ENCODE results near the gene DOHH. TPM values are rescaled to one million over a fixed set of nuclear protein-coding genes. Genes with fewer than 3 reads are reported as not detected.

DOHH gene
- total RNA-seq, 2 donors from 2014 or later: 26.1 to 26.9 TPM

- H3K9me3 ChIP-seq: no peaks in the 10 kb centered on the region
- 72% methylated on average over 17 of the region's 18 CpGs for WGBS
- DNase-seq (ENCODE audit: low spot score): no peak
- TF ChIP-seq POLR2A (IDR thresholded peaks at IDR 0.05): no peak
- TF ChIP-seq POLR2AphosphoS5 (IDR thresholded peaks at IDR 0.05): no peak
- TF ChIP-seq CTCF (IDR thresholded peaks at IDR 0.05): no peak
- H3K27ac ChIP-seq: peak overlapping the region; percentile 74 to 79
- H3K36me3 ChIP-seq: peaks cover 21 to 26% of the 10 kb centered on the region in 2 donors
- H3K4me3 ChIP-seq: no peak overlapping the region
- H3K27me3 ChIP-seq (replicated peaks; ENCODE audit: insufficient read depth): no peaks in the 10 kb centered on the region
- H3K4me1 ChIP-seq (replicated peaks): no peaks in the 10 kb centered on the region
- intact Hi-C loops (cut with DNase I): no loop called here
These were observed 43.4 kb downstream of the DOHH start for GRCh38 chr19:3456925-3457527.

DNA sequence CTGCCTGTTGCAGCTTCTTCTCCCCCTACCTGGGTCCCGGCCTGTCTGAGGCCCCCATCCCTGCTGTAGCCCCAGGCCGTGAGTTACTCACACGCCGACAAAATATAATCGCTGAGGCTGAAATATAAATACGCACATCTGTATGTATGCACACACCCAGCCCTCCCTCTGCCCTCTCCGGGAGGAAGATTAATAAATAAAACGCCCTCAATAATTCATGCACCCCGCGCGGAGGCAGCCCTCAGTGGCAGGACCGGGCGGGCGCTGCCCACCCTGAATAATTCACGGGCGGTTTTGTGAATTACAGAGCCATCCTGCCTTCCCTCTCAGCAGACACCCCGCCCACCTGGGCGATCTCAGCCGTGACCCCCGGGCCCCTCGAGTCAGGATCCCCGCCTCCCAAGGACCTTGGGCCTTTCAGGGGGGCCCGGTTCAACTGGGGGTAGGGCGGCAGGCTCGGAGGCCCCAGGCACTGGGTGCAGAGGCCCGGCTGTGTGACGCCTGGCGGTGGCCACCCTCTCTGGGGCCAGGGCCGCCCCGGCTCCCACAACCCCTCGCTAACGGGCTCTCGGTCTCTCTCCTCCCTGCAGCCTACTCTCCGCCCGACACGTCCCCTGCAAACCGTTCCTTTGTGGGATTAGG is 44.4 kb downstream of the DOHH start:
- Histone ChIP-seq H3K4me3 (no peak overlapping the region), H3K4me1 (replicated peaks) (no peaks in the 10 kb centered on the region), H3K27ac (peak overlapping the region in 1 of 2 donors; percentile 74), H3K36me3 (peaks cover 21 to 26% of the 10 kb centered on the region in 2 donors), H3K27me3 (replicated peaks; ENCODE audit: insufficient read depth) (no peaks in the 10 kb centered on the region), H3K9me3 (no peaks in the 10 kb centered on the region)
- intact Hi-C loops (cut with DNase I): no loop called here
- DNase-seq (ENCODE audit: low spot score): no peak
- TF ChIP-seq POLR2AphosphoS5 (IDR thresholded peaks at IDR 0.05) (no peak), POLR2A (IDR thresholded peaks at IDR 0.05) (no peak), CTCF (IDR thresholded peaks at IDR 0.05) (no peak)
- 78% methylated on average over 37 of the region's 37 CpGs for WGBS

DNA sequence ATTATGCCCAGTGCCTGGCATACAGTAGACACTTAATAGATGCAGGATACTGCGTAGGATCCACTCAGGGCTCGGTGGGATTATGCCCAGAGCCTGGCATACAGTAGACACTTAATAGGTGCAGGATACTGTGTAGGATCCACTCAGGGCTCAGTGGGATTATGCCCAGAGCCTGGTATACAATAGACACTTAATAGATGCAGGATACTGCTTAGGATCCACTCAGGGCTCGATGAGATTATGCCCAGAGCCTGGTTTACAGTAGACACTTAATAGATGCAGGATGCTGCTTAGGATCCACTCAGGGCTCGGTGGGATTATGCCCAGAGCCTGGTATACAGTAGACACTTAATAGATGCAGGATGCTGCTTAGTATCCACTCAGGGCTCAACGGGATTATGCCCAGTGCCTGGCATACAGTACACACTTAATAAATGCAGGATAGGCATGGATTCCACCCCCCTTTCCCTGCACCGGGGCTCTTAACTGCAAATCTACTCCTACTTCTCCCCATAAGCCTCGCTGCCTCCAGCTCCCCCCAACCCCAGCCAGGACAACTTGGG is 45.0 kb downstream of the DOHH start:
- DNase-seq (ENCODE audit: low spot score): no peak
- peaks cover 21 to 26% of the 10 kb centered on the region in 2 donors for H3K36me3 ChIP-seq
- no peaks in the 10 kb centered on the region for H3K27me3 ChIP-seq (replicated peaks; ENCODE audit: insufficient read depth)
- H3K9me3 ChIP-seq: no peaks in the 10 kb centered on the region
- H3K4me1 ChIP-seq (replicated peaks): no peaks in the 10 kb centered on the region
- no peak overlapping the region for H3K27ac ChIP-seq
- 81% methylated on average over 7 of the region's 7 CpGs for WGBS
- intact Hi-C loops (cut with DNase I): no loop called here
- TF ChIP-seq CTCF (IDR thresholded peaks at IDR 0.05): no peak
- TF ChIP-seq POLR2AphosphoS5 (IDR thresholded peaks at IDR 0.05): no peak
- TF ChIP-seq POLR2A (IDR thresholded peaks at IDR 0.05): no peak
- no peak overlapping the region for H3K4me3 ChIP-seq

GRCh38 chr19:3454656-3455392 is 45.6 kb downstream of the DOHH start:
- Histone ChIP-seq H3K9me3 (no peaks in the 10 kb centered on the region), H3K4me3 (no peak overlapping the region), H3K27me3 (replicated peaks; ENCODE audit: insufficient read depth) (no peaks in the 10 kb centered on the region), H3K36me3 (peaks cover 22 to 26% of the 10 kb centered on the region in 2 donors), H3K4me1 (replicated peaks) (no peaks in the 10 kb centered on the region), H3K27ac (peak overlapping the region in 1 of 2 donors; percentile 56)
- 88% methylated on average over 15 of the region's 15 CpGs for WGBS
- no peak for TF ChIP-seq CTCF (IDR thresholded peaks at IDR 0.05)
- TF ChIP-seq POLR2A (IDR thresholded peaks at IDR 0.05): no peak
- TF ChIP-seq POLR2AphosphoS5 (IDR thresholded peaks at IDR 0.05): no peak
- DNase-seq (ENCODE audit: low spot score): no peak
- intact Hi-C loops (cut with DNase I): no loop called here

Data from prostate gland (tissue), 2 donors.